ENCODE data around the gene INTS2. TPM values are rescaled to one million over a fixed set of nuclear protein-coding genes. Genes with fewer than 3 reads are reported as not detected.

The INTS2 gene
- total RNA-seq, 4 donors from 2014 or later = 6.7 to 13.2 (median 10.2) TPM

DNA sequence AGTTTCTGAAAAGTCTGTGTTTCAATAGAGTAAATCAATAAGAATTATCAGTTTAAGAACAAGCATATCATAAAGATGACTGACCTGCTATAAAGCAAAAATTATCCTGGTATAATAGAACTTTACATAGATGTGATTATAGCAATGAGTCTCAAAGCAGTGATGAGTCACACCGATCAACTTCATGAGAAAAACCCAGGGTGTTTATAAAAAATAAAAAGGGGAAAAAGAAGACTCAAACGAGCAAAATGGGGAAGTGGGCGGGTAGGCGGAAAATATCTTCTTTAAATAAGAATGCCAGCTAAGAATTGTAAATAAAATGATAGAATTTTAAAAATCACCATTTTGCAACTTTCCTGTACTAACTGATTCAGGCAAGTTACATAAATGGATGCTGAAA is 111.2 kb downstream of the INTS2 start:
- Histone ChIP-seq H3K9me3 (no peaks in the 10 kb centered on the region), H3K4me1 (no peaks in the 10 kb centered on the region), H3K27ac (no peak overlapping the region), H3K27me3 (no peaks in the 10 kb centered on the region), H3K4me3 (no peak overlapping the region), H3K36me3 (no peaks in the 10 kb centered on the region)
- TF ChIP-seq, protein P1, sequence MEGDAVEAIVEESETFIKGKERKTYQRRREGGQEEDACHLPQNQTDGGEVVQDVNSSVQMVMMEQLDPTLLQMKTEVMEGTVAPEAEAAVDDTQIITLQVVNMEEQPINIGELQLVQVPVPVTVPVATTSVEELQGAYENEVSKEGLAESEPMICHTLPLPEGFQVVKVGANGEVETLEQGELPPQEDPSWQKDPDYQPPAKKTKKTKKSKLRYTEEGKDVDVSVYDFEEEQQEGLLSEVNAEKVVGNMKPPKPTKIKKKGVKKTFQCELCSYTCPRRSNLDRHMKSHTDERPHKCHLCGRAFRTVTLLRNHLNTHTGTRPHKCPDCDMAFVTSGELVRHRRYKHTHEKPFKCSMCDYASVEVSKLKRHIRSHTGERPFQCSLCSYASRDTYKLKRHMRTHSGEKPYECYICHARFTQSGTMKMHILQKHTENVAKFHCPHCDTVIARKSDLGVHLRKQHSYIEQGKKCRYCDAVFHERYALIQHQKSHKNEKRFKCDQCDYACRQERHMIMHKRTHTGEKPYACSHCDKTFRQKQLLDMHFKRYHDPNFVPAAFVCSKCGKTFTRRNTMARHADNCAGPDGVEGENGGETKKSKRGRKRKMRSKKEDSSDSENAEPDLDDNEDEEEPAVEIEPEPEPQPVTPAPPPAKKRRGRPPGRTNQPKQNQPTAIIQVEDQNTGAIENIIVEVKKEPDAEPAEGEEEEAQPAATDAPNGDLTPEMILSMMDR (IDR thresholded peaks at IDR 0.05) = no peak
- TF ChIP-seq POLR2A (IDR thresholded peaks at IDR 0.05) = no peak
- no peak for DNase-seq

DNA sequence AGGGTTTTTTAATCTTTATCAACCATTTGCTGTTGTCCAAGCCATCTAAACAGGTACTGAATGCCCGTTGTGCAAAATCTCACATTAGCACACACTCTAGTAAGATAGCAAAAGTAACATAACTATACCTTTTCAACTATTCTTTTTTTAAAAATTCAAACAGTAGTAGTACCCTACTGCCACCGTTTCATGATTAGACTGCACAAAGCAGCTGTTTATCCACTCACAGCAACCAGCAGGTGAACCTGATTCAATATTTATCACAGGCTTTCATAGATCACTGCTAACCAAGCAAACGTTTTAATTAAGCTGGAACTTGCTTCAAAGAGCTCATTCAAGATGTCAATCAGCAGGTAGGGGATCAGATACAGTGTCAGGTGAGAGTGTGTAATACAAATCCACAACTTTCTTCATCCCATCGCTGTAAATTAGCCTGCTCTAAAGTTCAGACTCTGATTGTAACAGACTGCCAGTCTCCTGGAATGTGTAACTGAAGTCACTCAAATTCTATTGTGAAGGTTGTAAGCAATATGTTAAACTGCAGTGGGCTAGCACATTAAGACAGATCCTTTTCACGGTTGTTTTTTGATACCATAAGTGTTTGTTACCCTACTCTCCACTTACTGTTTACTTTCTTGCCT is 111.8 kb downstream of the INTS2 start:
- H3K9me3 ChIP-seq = no peaks in the 10 kb centered on the region
- H3K36me3 ChIP-seq = no peaks in the 10 kb centered on the region
- H3K4me3 ChIP-seq = no peak overlapping the region
- no peak overlapping the region for H3K27ac ChIP-seq
- TF ChIP-seq, protein P1 (IDR thresholded peaks at IDR 0.05) = no peak
- TF ChIP-seq POLR2A (IDR thresholded peaks at IDR 0.05) = no peak
- no peaks in the 10 kb centered on the region for H3K27me3 ChIP-seq
- DNase-seq = no peak
- H3K4me1 ChIP-seq = no peaks in the 10 kb centered on the region

Small RNA genes lying within 50 kb of the gene (small RNA-seq; reads per million reads assigned to genes)
- 0 reads per million in 2 donors for gene RF00019

Other genes starting within 250 kb of the INTS2 start
- gene BRIP1, start 64.5 kb downstream of the INTS2 start, total RNA-seq = 10 to 100 TPM in 1 of 4 donors, 1 to 10 TPM in 3; 4.3 to 13.2 (median 4.5) TPM
- 100 to 1,000 TPM in 3 of 4 donors, 10 to 100 TPM in 1; 84.4 to 452 (median 131) TPM for gene MED13, start 137.3 kb upstream of the INTS2 start, total RNA-seq

All from Peyer's patch (tissue), 4 donors.